HG03108 (cell line): Measurements from ENCODE around the gene AGMAT.

Experiments used
- ATAC-seq: cut with Tn5 transposase; IDR thresholded peaks from one replicate; pipeline ENCODE4 v1.9.1; 2021; ENCODE audit warnings: moderate library complexity; ENCODE audit not compliant: unreplicated experiment

The AGMAT gene

GRCh38 chr1:15525050-15526020, 59.5 kb downstream of the AGMAT start:
- ATAC-seq: peak; percentile 35

DNA sequence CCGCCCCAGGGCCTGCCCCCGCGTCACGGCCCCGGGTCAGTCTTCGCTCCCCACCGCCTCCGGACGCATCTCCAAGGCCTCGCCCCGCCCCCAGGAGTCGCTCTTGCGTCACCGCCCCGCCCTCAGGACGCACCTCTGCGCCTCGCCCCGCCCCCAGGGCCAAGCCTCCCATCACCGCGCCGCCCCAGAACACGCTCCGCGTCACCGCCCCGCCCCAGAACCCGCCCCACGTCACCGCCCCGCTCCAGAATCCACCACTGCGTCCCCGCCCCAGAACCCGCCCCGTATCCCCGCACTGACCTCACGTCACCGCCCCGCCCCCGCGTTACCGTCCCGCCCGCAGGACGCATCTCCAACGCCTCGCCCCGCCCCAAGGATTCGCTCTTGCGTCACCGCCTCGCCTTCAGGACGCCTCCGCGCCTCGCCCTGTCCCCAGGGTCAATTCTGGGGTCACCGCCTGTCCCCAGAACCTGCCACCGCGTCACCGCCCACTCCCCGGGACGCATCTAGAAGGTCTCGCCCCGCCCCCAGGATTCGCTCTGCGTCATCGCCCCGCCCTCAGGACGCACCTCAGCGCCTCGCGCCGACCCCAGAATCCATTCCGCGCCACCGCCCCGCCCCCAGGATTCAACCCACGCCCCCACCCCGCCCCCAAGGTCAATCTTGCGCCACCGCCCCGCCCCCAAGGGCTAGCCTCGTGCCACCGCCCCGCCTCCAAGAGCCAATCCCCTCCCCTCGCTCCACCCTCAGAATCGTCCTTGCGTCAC, 60.4 kb downstream of the AGMAT start:
- ATAC-seq: peak; percentile 32

DNA sequence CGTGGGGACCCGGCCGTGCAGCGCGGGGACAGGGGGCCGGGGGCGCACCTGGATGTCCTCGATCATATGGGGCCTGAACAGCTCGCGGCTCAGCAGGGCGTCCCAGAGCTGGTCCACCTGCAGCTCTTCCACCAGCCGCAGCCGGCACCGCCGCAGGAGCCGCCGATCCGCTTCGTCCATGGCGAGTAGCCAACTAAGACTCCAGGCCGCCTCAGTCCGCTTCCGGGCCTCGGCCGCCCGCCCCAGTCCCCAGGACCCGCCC, 60.9 kb downstream of the AGMAT start, which contains the start of gene CASP9:
CASP9 (minus strand) TSS at position 195 of the 262 bp plus-strand sequence; CDS start at position 180, 15 bp downstream.
- no peak for ATAC-seq

- ATAC-seq: no peak
These were observed 61.5 kb downstream of the AGMAT start for GRCh38 chr1:15523104-15524020.

GRCh38 chr1:15522551-15522950, 62.3 kb downstream of the AGMAT start:
- no peak for ATAC-seq
